Neuron (in vitro differentiated cells): ENCODE measurements around the gene SPOCD1.
"Not testable (repeated sequence)": the region's sequence is repeated elsewhere in the genome, so short reads cannot be mapped to it uniquely, and the experiment has no call there.

Experiments
- H2AFZ ChIP-seq: one replicate; pipeline ENCODE4 v1.6.1; 2013; ENCODE audit warnings: low read depth, mild to moderate bottlenecking, inconsistent platforms, low read length, moderate library complexity
- H3K27me3 ChIP-seq: one replicate; pipeline ENCODE4 v1.6.1; 2013; ENCODE audit warnings: low read length; ENCODE audit not compliant: insufficient read depth
- H3K36me3 ChIP-seq: one replicate; pipeline ENCODE4 v1.6.1; 2013; ENCODE audit warnings: low read length; ENCODE audit not compliant: insufficient read depth
- H3K4me1 ChIP-seq: one replicate; pipeline ENCODE4 v1.6.1; 2013; ENCODE audit warnings: low read length; ENCODE audit not compliant: insufficient read depth
- H3K4me3 ChIP-seq: 2 replicates; pipeline ENCODE4 v1.5.1; 2013; ENCODE audit warnings: mild to moderate bottlenecking, low read length, moderate library complexity
- H3K9me3 ChIP-seq: one replicate; pipeline ENCODE4 v1.6.1; 2013; ENCODE audit warnings: low read length

Gene SPOCD1

DNA sequence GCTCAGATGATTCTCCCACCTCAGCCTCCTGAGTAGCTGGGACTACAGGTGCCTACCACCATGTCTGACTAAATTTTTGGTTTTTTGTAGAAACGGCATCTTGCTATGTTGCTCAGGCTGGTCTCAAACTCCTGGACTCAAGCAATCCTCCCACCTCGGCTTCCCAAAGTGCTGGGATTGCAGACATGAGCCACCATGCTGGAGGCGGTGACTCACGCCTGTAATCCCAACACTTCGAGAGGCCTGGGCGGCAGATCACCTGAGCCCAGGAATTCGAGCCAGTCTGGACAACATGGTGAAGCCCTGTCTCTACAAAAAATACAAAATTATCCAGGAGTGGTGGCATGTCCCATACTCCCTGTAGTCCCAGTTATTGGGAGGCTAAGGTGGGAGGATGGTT lies 4.4 kb upstream of the SPOCD1 start:
- not testable (repeated sequence) for H3K36me3 ChIP-seq, H3K27me3 ChIP-seq, H3K4me3 ChIP-seq, H3K4me1 ChIP-seq, H2AFZ ChIP-seq, H3K9me3 ChIP-seq

DNA sequence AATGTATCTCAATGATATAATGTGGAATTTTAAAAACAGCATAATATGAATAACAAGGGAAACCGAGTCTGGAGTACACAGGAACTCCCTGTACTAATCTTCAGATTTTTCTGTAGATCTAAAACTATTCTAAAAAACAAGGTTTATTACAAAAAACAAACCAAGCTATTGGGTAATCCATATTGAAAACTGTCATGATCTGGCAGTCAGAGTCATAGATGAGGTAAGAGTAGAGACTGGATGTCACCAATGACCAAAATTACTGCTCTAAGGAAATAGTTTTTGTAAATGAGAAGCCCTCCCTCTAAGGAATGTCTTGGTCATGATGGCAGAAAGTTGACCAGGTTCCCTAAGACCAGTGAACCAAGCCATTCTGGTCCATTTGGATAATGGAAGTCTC lies 2.4 kb upstream of the SPOCD1 start:
- Histone ChIP-seq H3K36me3 (no peaks in the 10 kb centered on the region), H3K27me3 (peaks cover 2% of the 10 kb centered on the region), H3K4me3 (no peak overlapping the region), H3K4me1 (no peaks in the 10 kb centered on the region), H2AFZ (no peak overlapping the region), H3K9me3 (no peaks in the 10 kb centered on the region)

DNA sequence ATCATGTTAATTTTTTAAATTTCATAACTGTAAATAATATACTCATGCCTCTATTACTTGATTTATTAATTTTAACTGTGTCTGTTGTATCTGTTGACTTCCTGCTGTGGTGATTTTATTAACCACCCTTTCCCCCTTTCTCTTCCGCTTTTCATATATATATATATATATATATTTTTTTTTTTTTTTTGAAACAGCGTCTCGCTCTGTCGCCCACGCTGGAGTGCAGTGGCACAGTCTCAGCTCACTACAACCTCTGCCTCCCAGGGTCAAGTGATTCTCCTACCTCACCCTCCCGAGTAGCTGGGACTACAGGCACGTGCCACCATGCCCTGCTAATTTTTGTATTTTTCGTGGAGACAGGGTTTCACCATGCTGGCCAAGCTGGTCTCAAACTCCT lies 1.1 kb upstream of the SPOCD1 start:
- not testable (repeated sequence) for H3K4me3 ChIP-seq, H3K27me3 ChIP-seq, H3K9me3 ChIP-seq, H3K4me1 ChIP-seq, H3K36me3 ChIP-seq, H2AFZ ChIP-seq

DNA sequence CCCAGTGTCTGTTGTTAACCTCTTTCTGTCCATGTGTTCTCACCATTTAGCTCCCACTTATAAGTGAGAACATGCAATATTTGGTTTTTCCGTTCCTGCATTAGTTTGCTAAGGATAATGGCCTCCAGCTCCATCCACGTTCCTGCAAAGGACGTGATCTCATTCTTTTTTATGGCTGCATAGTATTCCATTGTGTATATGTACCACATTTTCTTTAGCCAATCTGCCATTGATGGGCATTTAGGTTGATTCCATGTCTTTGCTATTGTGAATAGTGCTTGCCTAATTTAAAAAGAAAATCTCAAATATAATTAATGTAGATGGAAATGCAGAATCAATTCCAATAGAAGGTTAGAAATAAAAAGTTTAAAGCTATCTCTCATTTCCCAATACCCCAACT lies 679 bp upstream of the SPOCD1 start:
- not testable (repeated sequence) for H2AFZ ChIP-seq, H3K9me3 ChIP-seq, H3K4me3 ChIP-seq, H3K36me3 ChIP-seq, H3K27me3 ChIP-seq, H3K4me1 ChIP-seq

DNA sequence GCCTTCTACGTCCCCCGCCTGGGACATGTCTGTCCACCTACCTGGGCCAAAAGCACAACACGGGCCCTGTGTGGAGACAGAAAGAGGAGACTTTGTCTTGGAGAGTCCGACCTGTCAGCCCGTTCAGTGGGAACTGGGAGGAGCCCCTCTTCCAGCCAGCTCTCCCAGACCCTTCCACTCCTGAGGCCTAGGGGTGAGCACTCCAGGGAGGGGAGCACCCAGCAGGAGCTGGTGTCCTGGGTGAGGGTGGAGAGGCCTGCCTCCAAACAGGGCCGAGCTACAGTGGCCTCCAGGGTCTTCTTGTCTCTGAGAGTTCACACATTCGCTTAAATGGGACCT lies 546 bp downstream of the SPOCD1 start:
- Histone ChIP-seq H2AFZ (no peak overlapping the region), H3K27me3 (peaks cover 2% of the 10 kb centered on the region), H3K4me1 (peaks cover 5% of the 10 kb centered on the region), H3K36me3 (no peaks in the 10 kb centered on the region), H3K4me3 (no peak overlapping the region), H3K9me3 (no peaks in the 10 kb centered on the region)

DNA sequence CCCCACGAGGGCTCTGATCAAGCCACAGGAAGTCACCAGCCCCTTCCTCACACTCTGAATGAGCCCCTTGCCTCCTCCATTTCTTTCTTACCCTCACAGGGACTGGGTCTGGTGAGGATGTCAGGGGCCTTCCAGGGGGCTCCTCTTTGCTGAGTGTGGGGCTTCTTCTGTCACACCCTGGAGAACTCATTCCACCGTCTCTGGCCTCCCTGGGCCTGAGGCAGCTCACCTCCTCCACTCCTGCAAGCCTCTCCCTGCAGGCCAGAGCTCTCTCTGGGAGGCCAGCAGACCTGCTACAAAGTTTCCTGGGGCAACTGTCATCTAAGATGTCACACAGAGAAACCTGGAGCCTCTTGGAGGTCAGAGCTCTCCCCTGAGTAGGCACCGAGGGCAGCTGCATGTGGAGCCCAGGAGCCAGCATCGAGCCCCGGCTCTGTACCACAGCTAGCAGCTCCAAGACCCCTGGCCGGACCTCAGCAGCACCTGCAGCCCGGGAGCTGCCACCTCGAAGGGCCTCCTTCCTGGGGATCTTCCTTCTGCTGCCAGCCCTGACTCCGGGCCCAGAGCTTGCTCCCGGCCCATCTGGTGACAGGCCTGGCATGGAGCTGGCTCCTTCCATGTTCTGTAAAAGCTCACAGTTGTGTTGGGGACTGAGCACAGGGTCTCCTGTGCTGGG lies 1.1 kb downstream of the SPOCD1 start:
- H3K9me3 ChIP-seq: no peaks in the 10 kb centered on the region
- peaks cover 5% of the 10 kb centered on the region for H3K4me1 ChIP-seq
- H3K27me3 ChIP-seq: peaks cover 2% of the 10 kb centered on the region
- no peaks in the 10 kb centered on the region for H3K36me3 ChIP-seq
- no peak overlapping the region for H2AFZ ChIP-seq
- H3K4me3 ChIP-seq: no peak overlapping the region

DNA sequence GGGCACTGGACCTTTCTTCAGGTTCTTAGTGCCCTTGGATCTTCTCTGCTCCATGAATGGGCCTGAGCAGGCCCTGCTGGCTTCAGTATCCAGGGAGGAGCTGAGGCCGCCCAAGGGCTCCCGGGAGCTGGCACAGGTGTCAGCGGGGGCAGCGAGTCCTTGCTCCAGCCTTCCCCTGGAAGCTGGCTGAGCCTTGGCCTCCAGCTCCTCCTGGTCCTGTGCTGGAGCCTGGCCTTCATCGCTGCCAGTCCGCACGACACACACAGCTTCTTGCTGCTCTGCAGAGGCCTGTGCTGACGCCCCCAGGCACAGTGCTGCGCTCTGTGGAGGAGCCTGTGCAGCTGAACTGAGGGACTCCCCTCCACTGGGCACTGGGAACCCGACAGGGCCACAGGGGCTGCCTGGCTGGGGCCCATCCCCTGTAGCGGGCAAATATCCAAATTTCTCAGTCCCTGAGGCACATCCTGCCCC lies 1.7 kb downstream of the SPOCD1 start:
- Histone ChIP-seq H3K36me3 (no peaks in the 10 kb centered on the region), H3K9me3 (no peaks in the 10 kb centered on the region), H2AFZ (no peak overlapping the region), H3K4me1 (peaks cover 5% of the 10 kb centered on the region), H3K27me3 (peaks cover 2% of the 10 kb centered on the region), H3K4me3 (no peak overlapping the region)

DNA sequence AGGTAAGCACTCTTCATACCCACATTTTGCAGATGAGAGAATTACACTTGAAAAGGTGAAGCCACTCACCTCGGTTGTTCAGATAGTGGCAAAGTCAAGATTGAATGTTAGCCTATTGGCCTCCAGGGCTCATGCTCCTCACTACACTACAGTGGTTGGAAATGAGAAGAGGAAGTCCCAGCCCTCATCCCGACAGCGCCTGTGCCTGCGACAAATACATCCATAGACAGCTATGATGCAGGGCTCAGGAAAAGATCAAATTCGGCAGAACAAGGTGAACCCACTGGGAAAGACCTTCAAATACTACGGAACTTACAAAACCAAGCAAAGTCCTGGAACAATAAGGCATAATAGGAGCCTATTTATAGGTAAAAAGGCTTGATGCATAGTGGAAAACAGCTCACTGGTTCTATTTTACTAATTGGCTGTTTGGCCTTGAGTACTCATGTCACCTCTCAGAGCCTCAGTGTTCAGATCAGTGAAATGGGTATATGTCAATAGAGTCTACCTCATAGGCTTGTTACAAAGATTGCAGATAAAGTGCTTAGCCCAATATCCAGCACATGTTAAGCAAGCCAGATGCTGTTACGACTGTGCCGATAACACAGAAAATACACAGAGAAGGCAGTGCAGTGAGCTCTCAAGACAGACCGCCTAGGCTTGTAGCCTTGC lies 3.5 kb downstream of the SPOCD1 start:
- H3K9me3 ChIP-seq: no peaks in the 10 kb centered on the region
- H3K4me1 ChIP-seq: peaks cover 5% of the 10 kb centered on the region
- H3K27me3 ChIP-seq: peaks cover 2% of the 10 kb centered on the region
- no peaks in the 10 kb centered on the region for H3K36me3 ChIP-seq
- no peak overlapping the region for H3K4me3 ChIP-seq
- H2AFZ ChIP-seq: no peak overlapping the region

DNA sequence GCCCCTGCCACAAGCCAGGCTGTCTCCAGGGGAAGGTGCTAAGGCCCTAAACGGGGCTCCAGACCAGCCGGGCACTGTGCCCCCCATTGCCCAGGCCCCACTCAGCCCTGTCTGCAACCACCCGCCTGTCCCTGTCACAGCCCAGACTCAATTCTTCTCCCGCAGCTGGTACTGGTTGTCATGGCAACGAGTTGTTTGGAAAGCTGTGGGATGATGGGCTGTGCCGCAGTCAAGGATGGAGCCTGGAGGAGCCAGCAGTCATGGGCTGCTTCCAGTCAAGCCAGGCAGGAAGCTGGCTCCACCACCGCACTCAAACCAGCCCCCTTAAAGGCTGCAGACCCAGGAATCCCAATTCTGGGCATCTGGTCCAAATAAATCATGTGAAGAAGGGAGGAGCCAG lies 4.2 kb downstream of the SPOCD1 start:
- Histone ChIP-seq H3K36me3 (no peaks in the 10 kb centered on the region), H3K9me3 (no peaks in the 10 kb centered on the region), H3K4me1 (peaks cover 5% of the 10 kb centered on the region), H2AFZ (no peak overlapping the region), H3K27me3 (peaks cover 2% of the 10 kb centered on the region), H3K4me3 (no peak overlapping the region)

DNA sequence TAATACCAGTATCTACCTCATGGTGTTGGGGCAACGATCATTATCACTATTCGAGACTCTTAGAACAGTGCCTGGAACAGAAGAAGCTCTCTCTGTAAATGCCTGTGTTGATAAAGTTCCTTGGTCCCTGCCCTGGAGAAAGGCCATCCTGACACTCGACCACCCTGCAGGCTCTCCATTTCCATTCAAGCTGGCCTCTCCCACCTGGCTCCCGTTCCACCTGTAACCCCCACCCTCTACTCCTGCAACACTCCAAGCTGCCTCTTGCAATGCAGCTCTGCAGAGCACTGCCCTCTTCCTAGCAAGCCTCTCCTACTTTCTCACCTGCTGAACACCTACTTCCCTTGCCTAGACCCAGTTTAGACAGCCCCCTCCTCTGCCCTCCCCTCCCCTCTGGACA lies 6.1 kb downstream of the SPOCD1 start:
- Histone ChIP-seq H3K36me3 (no peaks in the 10 kb centered on the region), H3K9me3 (no peaks in the 10 kb centered on the region)

DNA sequence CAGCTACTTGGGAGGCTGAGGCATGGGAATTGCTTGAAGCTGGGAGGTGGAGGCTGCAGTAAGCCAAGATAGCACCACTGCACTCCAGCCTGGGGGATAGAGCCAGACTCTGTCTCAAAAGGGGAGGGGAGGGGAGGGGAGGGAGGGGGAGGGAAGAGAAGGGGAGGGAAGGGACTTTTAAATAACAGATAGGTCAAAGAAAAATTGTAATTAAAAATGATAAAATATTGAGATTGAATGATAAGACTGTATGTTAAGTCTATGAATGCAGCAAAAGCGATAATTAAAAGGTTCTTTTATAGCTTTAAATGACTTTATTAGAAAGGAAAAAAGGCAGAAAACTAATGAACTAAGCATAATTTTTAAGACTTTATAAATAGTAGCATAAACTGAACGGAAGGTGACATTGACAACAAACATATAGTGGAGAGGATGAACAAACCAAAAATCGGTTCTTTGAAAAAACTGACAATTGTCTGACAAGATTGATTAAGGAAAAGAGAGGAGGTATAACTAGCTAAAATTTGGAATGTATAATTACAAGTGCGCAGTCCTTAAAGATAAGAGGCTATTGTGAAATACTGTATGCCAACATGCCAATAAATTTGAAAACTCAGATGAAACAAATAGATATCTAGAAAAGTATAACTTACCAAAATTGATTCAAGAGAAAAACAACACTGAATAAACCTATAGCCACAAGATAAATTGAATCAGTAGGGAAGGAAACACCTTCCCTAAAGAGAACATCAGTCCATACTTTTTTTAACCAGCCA lies 8.4 kb downstream of the SPOCD1 start:
- Histone ChIP-seq H2AFZ (no peak overlapping the region), H3K27me3 (no peaks in the 10 kb centered on the region), H3K9me3 (no peaks in the 10 kb centered on the region), H3K36me3 (no peaks in the 10 kb centered on the region), H3K4me1 (peaks cover 9% of the 10 kb centered on the region), H3K4me3 (no peak overlapping the region)

More for the DNA sequence above, 6.1 kb downstream of the SPOCD1 start:
- H3K4me3 ChIP-seq: no peak overlapping the region
- peaks cover 5% of the 10 kb centered on the region for H3K4me1 ChIP-seq
- peaks cover 2% of the 10 kb centered on the region for H3K27me3 ChIP-seq
- H2AFZ ChIP-seq: no peak overlapping the region

DNA sequence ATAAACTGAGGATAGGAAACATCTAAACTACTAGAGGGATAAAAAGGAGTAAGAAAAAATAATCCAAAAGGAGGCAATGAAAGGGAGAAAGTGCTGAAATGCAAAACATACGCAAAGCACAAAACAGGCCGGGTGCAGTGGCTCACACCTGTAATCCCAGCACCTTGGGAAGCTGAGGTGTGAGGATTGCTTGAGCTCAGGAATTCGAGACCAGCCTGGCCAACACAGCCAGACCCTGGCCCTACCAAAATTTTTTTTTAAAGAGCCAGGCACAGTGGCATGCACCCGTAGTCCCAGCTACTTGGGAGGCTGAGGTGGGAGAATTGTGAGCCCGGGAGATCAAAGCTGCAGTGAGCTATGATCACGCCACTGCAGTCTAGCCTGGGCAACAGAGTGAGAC lies 10.5 kb downstream of the SPOCD1 start:
- H3K27me3 ChIP-seq: peaks cover 3% of the 10 kb centered on the region
- no peaks in the 10 kb centered on the region for H3K36me3 ChIP-seq
- H2AFZ ChIP-seq: no peak overlapping the region
- H3K9me3 ChIP-seq: no peaks in the 10 kb centered on the region
- H3K4me3 ChIP-seq: no peak overlapping the region
- peaks cover 4% of the 10 kb centered on the region for H3K4me1 ChIP-seq

DNA sequence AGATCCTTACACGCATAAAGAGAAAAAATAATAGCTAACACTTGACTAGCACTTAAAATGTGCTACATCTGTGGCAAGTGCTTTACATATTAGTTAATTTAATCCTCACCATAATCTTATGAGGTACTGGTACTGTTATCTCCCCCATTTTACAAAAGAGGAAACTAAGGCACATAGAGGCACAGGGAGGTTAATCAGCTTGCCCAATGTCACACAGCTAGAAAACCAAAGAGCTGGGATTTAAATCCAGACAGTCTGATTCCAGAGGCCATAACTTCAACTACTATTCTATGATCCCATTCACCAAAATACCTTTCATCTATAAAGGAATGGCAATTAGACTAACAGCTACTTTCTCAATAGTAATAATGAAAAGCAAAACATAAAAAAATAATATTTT lies 11.7 kb downstream of the SPOCD1 start:
- Histone ChIP-seq H3K36me3 (no peaks in the 10 kb centered on the region), H3K27me3 (peaks cover 6% of the 10 kb centered on the region), H3K4me3 (no peak overlapping the region), H3K9me3 (no peaks in the 10 kb centered on the region), H2AFZ (no peak overlapping the region), H3K4me1 (peaks cover 12% of the 10 kb centered on the region)
